Brain microvascular endothelial cell (primary cell): Measurements from ENCODE around the gene IMPG2.

Experiments used
- DNase-seq: peaks from one replicate; pipeline ENCODE4 v3.0.0-alpha.2; 2020
- H3K27ac ChIP-seq: fragments of 250-450 bp; sonication (Bioruptor Pico); 2 replicates; pipeline ENCODE4 v1.5.1; 2020; ENCODE audit warnings: mild to moderate bottlenecking, moderate library complexity
- H3K27me3 ChIP-seq: fragments of 250-450 bp; sonication (Bioruptor Pico); replicated peaks from 2 replicates; pipeline ENCODE4 v1.5.1; 2020; ENCODE audit warnings: mild to moderate bottlenecking
- H3K36me3 ChIP-seq: fragments of 250-450 bp; sonication (Bioruptor Pico); replicated peaks from 2 replicates; pipeline ENCODE4 v1.5.1; 2020; ENCODE audit warnings: mild to moderate bottlenecking
- H3K4me3 ChIP-seq: 2 replicates; pipeline ENCODE4 v1.5.1; 2011; ENCODE audit warnings: low read depth, mild to moderate bottlenecking, control low read depth, low read length, moderate library complexity
- in situ Hi-C: cut with HindIII; loops from 2 replicates; pipeline ENCODE4 v1.10.0; 2017; ENCODE audit warnings: low sequenced_read_pairs, low pct_ligation_motif_present
- TF ChIP-seq, protein P1 (sequence below): IDR thresholded peaks from 2 replicates; pipeline ENCODE4 v1.5.1; 2011; ENCODE audit warnings: low read depth, mild to moderate bottlenecking, moderate library complexity, low read length, control low read depth, inconsistent platforms; ENCODE audit errors: missing control alignments

IMPG2 gene

GRCh38 chr3:101202640-101203039 lies 117.7 kb downstream of the IMPG2 start:
- TF ChIP-seq, protein P1, sequence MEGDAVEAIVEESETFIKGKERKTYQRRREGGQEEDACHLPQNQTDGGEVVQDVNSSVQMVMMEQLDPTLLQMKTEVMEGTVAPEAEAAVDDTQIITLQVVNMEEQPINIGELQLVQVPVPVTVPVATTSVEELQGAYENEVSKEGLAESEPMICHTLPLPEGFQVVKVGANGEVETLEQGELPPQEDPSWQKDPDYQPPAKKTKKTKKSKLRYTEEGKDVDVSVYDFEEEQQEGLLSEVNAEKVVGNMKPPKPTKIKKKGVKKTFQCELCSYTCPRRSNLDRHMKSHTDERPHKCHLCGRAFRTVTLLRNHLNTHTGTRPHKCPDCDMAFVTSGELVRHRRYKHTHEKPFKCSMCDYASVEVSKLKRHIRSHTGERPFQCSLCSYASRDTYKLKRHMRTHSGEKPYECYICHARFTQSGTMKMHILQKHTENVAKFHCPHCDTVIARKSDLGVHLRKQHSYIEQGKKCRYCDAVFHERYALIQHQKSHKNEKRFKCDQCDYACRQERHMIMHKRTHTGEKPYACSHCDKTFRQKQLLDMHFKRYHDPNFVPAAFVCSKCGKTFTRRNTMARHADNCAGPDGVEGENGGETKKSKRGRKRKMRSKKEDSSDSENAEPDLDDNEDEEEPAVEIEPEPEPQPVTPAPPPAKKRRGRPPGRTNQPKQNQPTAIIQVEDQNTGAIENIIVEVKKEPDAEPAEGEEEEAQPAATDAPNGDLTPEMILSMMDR = no peak
- Histone ChIP-seq H3K4me3 (no peak overlapping the region), H3K36me3 (no peaks in the 10 kb centered on the region), H3K27ac (no peak overlapping the region), H3K27me3 (no peaks in the 10 kb centered on the region)
- no peak for DNase-seq
- in situ Hi-C loops = no loop called here

GRCh38 chr3:101200461-101200860 lies 119.9 kb downstream of the IMPG2 start:
- no peak overlapping the region for H3K4me3 ChIP-seq
- in situ Hi-C loops = no loop called here
- no peaks in the 10 kb centered on the region for H3K27me3 ChIP-seq
- H3K36me3 ChIP-seq = no peaks in the 10 kb centered on the region
- no peak overlapping the region for H3K27ac ChIP-seq
- TF ChIP-seq, protein P1 = no peak
- no peak for DNase-seq

DNA sequence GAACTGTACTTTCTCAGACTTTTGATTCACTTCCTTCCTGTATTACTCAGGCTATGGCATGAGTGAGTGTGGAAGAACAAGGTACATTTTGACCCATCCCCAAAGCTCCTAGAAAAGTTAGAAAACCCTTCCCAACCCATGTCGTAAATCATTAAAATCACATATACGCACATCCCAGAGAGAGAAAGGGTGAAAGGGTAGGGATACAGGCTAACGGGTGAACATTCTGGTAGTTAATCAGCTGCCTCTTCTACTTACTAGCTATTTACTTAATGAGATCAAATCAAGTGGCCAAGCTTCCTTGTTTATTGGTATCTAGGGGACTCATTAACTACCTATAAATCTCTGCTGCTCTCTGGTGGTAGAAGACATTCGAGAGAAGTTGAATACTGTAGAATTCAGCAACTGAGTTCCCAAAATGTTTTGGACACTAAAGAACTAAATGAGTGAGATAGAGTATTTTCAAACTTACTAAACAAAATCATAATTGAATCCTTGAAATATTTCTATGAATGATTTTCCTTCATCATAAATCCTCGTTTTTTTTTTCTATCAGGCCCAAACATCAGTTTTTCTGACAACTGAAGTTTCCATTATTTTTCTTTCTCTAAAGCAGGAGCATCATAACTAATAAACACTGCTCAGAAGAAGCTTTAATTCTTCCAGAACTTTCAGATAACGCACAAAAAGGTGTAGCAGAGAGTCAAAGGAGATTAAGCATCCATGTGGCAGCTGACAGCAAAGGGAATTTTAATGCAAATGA lies 124.2 kb downstream of the IMPG2 start:
- no peaks in the 10 kb centered on the region for H3K36me3 ChIP-seq
- TF ChIP-seq, protein P1 = peak; percentile 50
- peak; percentile 52 for DNase-seq
- no peaks in the 10 kb centered on the region for H3K27me3 ChIP-seq
- peak overlapping the region; percentile 38 for H3K27ac ChIP-seq
- H3K4me3 ChIP-seq = no peak overlapping the region
- in situ Hi-C loops = loop anchor here (10.0 kb wide), 1 partner anchor 301 kb away; no protein-coding TSS in a partner anchor

GRCh38 chr3:101194392-101194791 lies 126.0 kb downstream of the IMPG2 start:
- H3K4me3 ChIP-seq = no peak overlapping the region
- TF ChIP-seq, protein P1 = no peak
- in situ Hi-C loops = loop anchor here (10.0 kb wide), 1 partner anchor 300 kb away; no protein-coding TSS in a partner anchor
- peak overlapping the region; percentile 31 for H3K27ac ChIP-seq
- no peaks in the 10 kb centered on the region for H3K27me3 ChIP-seq
- H3K36me3 ChIP-seq = no peaks in the 10 kb centered on the region
- DNase-seq = no peak

DNA sequence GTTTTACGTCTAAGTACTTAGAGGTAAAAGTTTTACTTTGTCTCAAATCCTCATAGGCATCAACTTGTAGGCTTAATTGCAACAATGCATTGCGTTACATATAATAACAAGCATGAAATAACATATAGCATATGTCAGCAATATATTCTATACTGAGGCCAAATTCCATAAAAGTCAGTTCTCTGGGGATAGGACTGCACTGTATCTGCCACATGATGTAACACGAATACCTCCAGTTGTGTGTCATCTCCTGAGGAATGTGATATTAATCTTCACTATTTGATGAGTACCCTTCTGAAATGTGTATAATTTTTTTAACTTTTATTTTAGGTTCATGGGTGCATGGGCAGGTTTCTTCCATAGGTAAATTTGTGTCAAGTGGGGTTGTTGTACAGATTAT lies 126.4 kb downstream of the IMPG2 start:
- in situ Hi-C loops = loop anchor here (10.0 kb wide), 1 partner anchor 299 kb away; no protein-coding TSS in a partner anchor
- peak; percentile 70 for DNase-seq
- Histone ChIP-seq H3K27ac (peak overlapping the region; percentile 62), H3K27me3 (no peaks in the 10 kb centered on the region), H3K36me3 (no peaks in the 10 kb centered on the region), H3K4me3 (no peak overlapping the region)
- TF ChIP-seq, protein P1 = no peak
